Measurements from ENCODE around the gene RUNDC1. TPM values are rescaled to one million over a fixed set of nuclear protein-coding genes. Genes with fewer than 3 reads are reported as not detected.

The RUNDC1 gene
- total and polyA plus RNA-seq, 2 experiments from 2014 or later = 6.1 to 11.9 TPM

GRCh38 chr17:43014020-43014648 is 33.8 kb downstream of the RUNDC1 start:
- TF ChIP-seq ZNF331 (CRISPR knock-in tag; IDR thresholded peaks at IDR 0.05; ENCODE audit: low read depth) (no peak), JUNB (IDR thresholded peaks at IDR 0.05; ENCODE audit: unreplicated experiment) (no peak), POLR2AphosphoS5 (IDR thresholded peaks at IDR 0.05; ENCODE audit: low read depth) (peak; percentile 29; the same call in 1 of the 2 replicates), STAT1 (IDR thresholded peaks at IDR 0.05; ENCODE audit: unreplicated experiment) (no peak)
- H3K27ac ChIP-seq (ENCODE audit: low read depth) = peak overlapping the region; percentile 69; the same call in 1 of the 2 replicates

GRCh38 chr17:43014649-43015542 is 34.5 kb downstream of the RUNDC1 start:
- H3K4me3 ChIP-seq = no peak overlapping the region
- H3K4me1 ChIP-seq (ENCODE audit: insufficient read depth) = peaks cover 16% of the 10 kb centered on the region
- Mint-ChIP-seq H3K4me3 (no peak overlapping the region; the same call in 2 of the 3 replicates), H3K36me3 (ENCODE audit: low read depth) (peaks cover 52% of the 10 kb centered on the region), H3K27ac (peak overlapping the region; percentile 39), H3K9me3 (no peaks in the 10 kb centered on the region), H3K4me1 (peaks cover 49% of the 10 kb centered on the region), H3K27me3 (ENCODE audit: insufficient read depth, low read depth, poor library complexity) (peaks cover 4% of the 10 kb centered on the region)
- peak overlapping the region; percentile 84; the same call in 1 of the 2 replicates for H3K27ac ChIP-seq (ENCODE audit: low read depth)
- H3K9me2 ChIP-seq (ENCODE audit: insufficient read depth) = no peaks in the 10 kb centered on the region
- H3K79me2 ChIP-seq (replicated peaks; ENCODE audit: insufficient read depth) = peaks cover 19% of the 10 kb centered on the region
- no peaks in the 10 kb centered on the region for H3F3A ChIP-seq (replicated peaks; ENCODE audit: low read depth)
- H2AFZ ChIP-seq = no peak overlapping the region
- no peak for ATAC-seq
- H3K36me3 ChIP-seq (ENCODE audit: insufficient read depth) = peaks cover 9% of the 10 kb centered on the region; the same call in 1 of the 2 replicates
- H3K4me2 ChIP-seq = no peak overlapping the region
- H4K20me1 ChIP-seq (replicated peaks; ENCODE audit: insufficient read depth) = peaks cover 9% of the 10 kb centered on the region
- H3K27me3 ChIP-seq (ENCODE audit: insufficient read depth) = no peaks in the 10 kb centered on the region
- DNase-seq (ENCODE audit: low spot score) = no peak
- TF ChIP-seq POLR2AphosphoS5 (IDR thresholded peaks at IDR 0.05; ENCODE audit: low read depth) = no peak
- TF ChIP-seq EZH2phosphoT487 (IDR thresholded peaks at IDR 0.05; ENCODE audit: unreplicated experiment) = no peak
- TF ChIP-seq ZNF462 (CRISPR knock-in tag; IDR thresholded peaks at IDR 0.05) = no peak
- no peak for TF ChIP-seq ZNF114 (CRISPR knock-in tag; IDR thresholded peaks at IDR 0.05)
- no peak for TF ChIP-seq EZH2 (IDR thresholded peaks at IDR 0.05; ENCODE audit: low read depth, unreplicated experiment)
- TF ChIP-seq CTCF (conservative IDR thresholded peaks at IDR 0.05; ENCODE audit: low read depth in 2 of 2) = no peak
- no peak for TF ChIP-seq CREB1 (CRISPR knock-in tag; IDR thresholded peaks at IDR 0.05; ENCODE audit: low read depth)
- no peak for TF ChIP-seq NANOG (IDR thresholded peaks at IDR 0.05; ENCODE audit: borderline replicate concordance)

More at GRCh38 chr17:43014020-43014648, 33.8 kb downstream of the RUNDC1 start:
- Histone ChIP-seq H4K20me1 (replicated peaks; ENCODE audit: insufficient read depth) (peaks cover 4% of the 10 kb centered on the region; the same call in 1 of the 2 replicates), H3K4me2 (no peak overlapping the region), H3K36me3 (ENCODE audit: insufficient read depth) (peaks cover 9% of the 10 kb centered on the region; the same call in 1 of the 2 replicates), H3K4me1 (ENCODE audit: insufficient read depth) (peaks cover 10% of the 10 kb centered on the region), H3K4me3 (no peak overlapping the region), H2AFZ (no peak overlapping the region), H3K79me2 (replicated peaks; ENCODE audit: insufficient read depth) (peaks cover 12% of the 10 kb centered on the region), H3F3A (replicated peaks; ENCODE audit: low read depth) (no peaks in the 10 kb centered on the region), H3K27me3 (ENCODE audit: insufficient read depth) (no peaks in the 10 kb centered on the region), H3K9me2 (ENCODE audit: insufficient read depth) (no peaks in the 10 kb centered on the region)
- Mint-ChIP-seq H3K27ac (no peak overlapping the region; the same call in 1 of the 2 replicates), H3K4me3 (no peak overlapping the region; the same call in 2 of the 3 replicates), H3K27me3 (ENCODE audit: insufficient read depth, low read depth, poor library complexity) (peaks cover 5% of the 10 kb centered on the region), H3K9me3 (no peaks in the 10 kb centered on the region), H3K4me1 (peaks cover 42% of the 10 kb centered on the region), H3K36me3 (ENCODE audit: low read depth) (peaks cover 45% of the 10 kb centered on the region)
- DNase-seq (ENCODE audit: low spot score) = no peak
- ATAC-seq = peak; percentile 23; the same call in 2 of the 3 replicates

Measured in GM23338 (cell line).